GM12874 (cell line): ENCODE results near the gene KIF19.

Source experiments
- TF ChIP-seq, protein P1 (sequence below): IDR thresholded peaks from 2 replicates; pipeline ENCODE4 v1.5.1; 2011; ENCODE audit warnings: low read depth, mild to moderate bottlenecking, control low read depth, low read length, moderate library complexity; ENCODE audit not compliant: insufficient read depth

KIF19 gene

DNA sequence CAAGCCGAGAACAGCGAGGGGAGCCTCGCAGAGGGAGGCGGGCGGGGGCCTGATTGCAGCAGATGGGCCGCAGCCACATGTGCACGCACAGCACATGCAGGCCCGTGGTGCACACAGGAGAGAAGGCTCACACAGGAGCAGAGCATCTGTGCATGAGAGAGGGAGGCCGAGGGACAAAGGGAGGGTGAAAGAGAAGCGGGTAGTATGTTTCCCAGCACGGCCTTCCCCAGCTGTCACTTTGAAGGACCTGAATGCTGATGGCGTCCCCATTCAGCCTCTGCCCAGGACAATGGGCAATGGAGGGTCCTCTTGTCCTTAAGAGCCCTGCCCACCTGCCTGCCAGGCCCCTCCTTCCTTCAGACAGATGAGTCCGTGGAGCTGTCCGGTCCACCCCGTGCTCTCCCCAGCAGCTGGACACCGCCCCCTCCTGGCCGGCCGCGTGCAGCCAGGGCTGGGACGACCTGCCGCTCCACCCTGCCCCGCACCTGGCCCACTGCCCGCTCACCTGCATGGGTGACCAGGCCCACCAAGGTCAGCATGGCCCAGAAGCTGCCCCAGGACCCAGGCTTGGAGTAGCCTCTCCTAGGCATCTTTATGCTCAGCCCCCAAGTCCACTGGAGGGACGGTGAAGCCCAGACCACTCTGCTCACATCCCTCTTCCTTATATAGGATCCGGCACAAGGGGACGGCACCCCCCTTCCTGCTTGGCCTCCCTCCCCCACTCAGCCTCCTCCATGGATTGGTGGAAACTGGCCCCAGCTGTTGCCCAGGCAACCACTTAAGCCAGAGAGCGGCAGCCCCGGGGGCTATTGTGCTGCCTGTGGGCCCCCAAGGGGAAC, 35.4 kb downstream of the KIF19 start, which contains the start of gene BTBD17:
TSS of gene BTBD17 (minus strand) at position 639 of the 839 bp plus-strand sequence. CDS start at position 590, 49 bp downstream.
- TF ChIP-seq, protein P1, sequence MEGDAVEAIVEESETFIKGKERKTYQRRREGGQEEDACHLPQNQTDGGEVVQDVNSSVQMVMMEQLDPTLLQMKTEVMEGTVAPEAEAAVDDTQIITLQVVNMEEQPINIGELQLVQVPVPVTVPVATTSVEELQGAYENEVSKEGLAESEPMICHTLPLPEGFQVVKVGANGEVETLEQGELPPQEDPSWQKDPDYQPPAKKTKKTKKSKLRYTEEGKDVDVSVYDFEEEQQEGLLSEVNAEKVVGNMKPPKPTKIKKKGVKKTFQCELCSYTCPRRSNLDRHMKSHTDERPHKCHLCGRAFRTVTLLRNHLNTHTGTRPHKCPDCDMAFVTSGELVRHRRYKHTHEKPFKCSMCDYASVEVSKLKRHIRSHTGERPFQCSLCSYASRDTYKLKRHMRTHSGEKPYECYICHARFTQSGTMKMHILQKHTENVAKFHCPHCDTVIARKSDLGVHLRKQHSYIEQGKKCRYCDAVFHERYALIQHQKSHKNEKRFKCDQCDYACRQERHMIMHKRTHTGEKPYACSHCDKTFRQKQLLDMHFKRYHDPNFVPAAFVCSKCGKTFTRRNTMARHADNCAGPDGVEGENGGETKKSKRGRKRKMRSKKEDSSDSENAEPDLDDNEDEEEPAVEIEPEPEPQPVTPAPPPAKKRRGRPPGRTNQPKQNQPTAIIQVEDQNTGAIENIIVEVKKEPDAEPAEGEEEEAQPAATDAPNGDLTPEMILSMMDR: peak; percentile 77

DNA sequence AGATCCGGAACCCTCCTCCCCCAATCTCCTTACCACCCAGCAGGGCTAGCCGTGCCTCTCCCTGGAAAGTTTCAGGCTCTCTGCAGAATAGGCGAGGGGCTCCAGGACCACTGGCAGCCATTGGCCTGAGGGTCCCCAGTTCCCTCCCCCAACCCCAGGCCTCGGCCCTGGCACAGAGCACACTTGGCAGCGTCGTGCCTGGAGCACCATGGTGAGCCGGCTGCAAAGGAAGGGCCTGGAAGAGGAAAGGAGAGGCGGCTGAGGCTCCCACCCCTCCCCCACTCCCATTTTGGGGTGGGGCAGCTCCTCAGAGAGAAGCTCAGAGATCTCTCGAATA, 36.0 kb downstream of the KIF19 start:
- TF ChIP-seq, protein P1: no peak

DNA sequence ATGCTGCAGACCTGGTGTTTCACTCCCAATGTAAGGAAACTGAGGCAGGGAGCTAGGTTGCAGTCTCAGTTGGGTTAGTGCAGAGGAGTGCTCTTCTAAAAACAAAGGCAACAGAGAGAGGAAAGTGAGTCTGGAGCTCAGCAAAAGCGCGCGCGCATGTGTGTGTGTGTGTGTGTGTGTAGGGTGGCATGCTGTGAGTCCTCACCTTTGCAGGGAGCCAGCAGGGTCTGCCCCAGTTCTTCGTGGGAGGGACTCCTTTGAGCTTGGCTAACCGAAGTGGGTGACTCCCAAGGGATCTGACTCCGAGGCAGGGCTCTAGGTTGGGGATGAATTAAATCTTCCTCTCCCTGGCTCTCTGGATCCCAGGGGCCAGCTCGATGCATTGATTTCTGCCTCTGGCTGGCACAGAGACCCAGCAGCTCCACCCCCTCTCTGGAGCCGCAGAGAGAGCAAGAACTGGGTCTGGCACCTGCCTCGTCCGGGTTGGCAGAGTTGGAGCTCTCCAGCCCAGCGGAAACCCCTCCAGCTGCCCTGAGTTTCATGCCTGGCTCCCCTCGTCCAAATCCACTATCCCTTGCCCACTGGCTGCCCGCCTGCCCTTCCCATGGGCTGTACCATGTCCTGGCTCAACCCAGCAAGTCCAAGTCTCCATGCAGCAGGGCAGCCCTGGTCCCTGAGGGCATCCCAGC, 36.9 kb downstream of the KIF19 start:
- TF ChIP-seq, protein P1: no peak

DNA sequence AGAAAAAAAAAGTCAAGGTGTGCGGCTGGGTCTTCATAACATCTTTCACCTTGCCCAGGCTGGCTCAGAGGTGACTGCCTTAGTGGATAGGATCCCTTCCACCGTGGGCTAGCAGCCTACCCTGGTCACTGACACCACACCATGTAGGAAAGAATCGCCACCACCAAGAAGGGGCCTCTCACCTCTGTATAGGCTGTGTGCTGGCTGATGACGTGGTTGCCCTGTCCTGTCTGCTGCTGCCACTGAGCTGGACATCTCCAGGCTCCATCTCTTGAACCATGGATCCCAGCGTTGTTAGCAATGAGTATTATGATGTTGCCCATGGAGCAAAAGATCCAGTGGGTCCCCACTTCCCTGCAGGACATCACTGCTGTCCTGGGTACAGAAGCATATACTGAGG, 41.2 kb downstream of the KIF19 start, which contains the start of gene GPR142:
TSS of gene GPR142 (plus strand) at position 301 of the 400 bp plus-strand sequence. CDS start 2,035 bp downstream, outside the sequence.
- TF ChIP-seq, protein P1: no peak

DNA sequence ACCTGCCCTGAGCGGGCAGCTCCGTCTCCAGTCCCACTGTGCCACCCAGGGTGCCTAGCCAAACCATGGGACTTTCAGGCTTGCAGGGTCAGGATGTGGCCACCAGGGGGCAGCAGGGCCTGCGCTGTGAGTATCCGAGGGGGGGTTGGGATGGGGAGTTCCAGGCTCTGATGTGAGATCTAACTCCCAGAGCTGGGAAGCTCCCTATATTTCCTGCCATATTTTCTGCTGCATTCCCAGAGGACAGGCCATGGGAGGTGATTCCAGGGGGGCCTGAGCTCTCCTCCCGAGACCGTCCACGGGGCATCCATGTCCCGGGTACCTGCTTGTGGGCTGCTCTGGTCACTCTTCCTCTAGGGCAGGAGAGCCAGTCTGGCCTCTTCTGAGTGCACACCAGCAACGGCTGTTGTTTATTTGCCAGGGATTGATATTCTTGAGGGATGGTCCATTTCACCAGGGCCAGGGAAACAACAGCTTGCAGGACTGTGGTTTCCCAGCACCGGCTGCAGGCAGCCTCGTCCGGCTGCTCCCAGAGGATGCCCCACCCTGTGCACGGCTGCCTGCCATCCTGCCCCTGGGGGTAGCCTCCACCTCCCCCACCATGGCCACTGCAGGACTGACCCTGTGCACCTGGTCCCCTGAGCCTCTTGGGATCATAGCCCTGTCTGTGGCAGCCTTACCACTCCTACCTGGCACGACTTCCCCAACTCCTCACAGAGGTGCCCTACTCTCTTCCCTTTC, 42.5 kb downstream of the KIF19 start:
- TF ChIP-seq, protein P1: peak; percentile 97

DNA sequence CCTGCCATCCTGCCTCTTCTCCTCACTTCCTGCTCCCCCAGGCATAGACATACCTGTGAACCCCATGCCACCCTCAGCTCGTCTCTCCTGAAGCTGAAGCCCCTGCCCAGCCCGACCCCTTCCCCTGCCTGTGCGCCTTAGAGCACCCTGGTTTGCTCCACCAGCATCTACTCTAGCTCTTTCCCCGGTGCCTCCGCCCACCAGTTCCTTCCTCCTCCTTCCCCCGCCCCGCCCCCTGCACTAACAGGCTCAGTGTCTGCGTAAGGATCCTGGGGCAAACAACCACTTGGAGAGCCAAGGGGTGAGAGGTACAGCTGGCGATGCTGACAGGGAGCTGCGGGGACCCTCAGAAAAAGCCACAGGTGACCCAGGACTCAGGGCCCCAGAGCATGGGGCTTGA, 43.2 kb downstream of the KIF19 start:
- TF ChIP-seq, protein P1: no peak

DNA sequence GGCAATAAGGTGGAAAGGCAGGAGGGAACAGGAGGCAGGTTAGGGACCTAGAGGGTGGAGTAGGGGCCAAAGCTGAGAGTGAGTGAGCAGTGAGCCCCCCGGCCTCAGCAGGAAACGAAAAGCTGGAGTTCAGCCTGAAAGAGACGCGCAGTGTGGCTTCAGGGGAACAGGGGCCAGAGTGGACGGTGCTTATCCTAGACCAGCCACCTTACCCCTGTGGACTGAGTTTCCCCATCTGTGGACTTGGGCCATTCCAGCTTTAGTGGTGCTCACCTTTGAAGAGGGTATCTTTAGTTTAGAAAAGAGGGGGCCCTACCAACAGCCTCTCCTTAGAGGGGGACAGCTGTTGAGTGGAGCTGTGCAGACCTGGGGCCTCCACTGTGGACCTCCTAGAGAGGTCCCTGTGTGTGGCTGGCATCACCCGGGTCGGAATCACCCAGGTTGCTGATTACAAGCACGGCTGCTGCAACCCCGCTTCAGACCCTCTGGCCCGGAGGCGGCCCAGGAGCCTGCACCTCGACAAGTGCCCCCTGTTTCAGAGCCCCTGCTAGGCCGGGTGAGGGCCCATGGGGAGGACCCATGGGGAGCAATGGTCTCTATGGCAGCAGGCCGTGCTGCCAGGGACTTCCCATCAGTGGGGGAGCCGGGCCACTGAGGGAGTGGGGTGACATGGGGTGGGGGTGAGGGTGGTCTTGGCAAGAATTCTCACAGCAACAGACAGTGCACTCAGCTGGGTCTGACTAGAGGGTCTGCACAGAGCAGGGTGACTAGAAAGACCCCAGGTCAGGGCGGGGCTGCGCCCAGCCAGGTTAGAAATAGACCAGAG, 43.9 kb downstream of the KIF19 start:
- TF ChIP-seq, protein P1: no peak
